ENCODE measurements around the gene TBC1D24.
A peak's percentile ranks its signal among the peaks of the same experiment; 100 is the strongest.
"Not testable (repeated sequence)": the region's sequence is repeated elsewhere in the genome, so short reads cannot be mapped to it uniquely, and the experiment has no call there.

Gene TBC1D24

GRCh38 chr16:2474877-2475412 lies at the start of gene TBC1D24:
Gene TBC1D24 (plus strand): TSS chr16:2475127. CDS start chr16:2496149, 21,022 bp downstream.
- peak; percentile 100 for DNase-seq (ENCODE audit: low spot score)

GRCh38 chr16:2425825-2426430 lies 49.0 kb upstream of the TBC1D24 start:
- DNase-seq (ENCODE audit: low spot score), result no peak

GRCh38 chr16:2426941-2427361 lies 48.0 kb upstream of the TBC1D24 start:
- no peak for DNase-seq (ENCODE audit: low spot score)

- DNase-seq (ENCODE audit: low spot score), result no peak
Measured at GRCh38 chr16:2427526-2427925, 47.4 kb upstream of the TBC1D24 start.

GRCh38 chr16:2428051-2428783 lies 46.7 kb upstream of the TBC1D24 start:
- peak; percentile 48 for DNase-seq (ENCODE audit: low spot score)

- DNase-seq (ENCODE audit: low spot score), result no peak
Measured at GRCh38 chr16:2428784-2429033, 46.2 kb upstream of the TBC1D24 start.

GRCh38 chr16:2429034-2429770 lies 45.7 kb upstream of the TBC1D24 start, which contains the start of gene CCNF:
Gene CCNF (plus strand): TSS chr16:2429447. CDS start chr16:2429482, 35 bp downstream.
- peak; percentile 99 for DNase-seq (ENCODE audit: low spot score)

- DNase-seq (ENCODE audit: low spot score), result no peak
Measured at GRCh38 chr16:2429771-2430663, 44.9 kb upstream of the TBC1D24 start.

- no peak for DNase-seq (ENCODE audit: low spot score)
Measured at GRCh38 chr16:2432286-2432685, 42.6 kb upstream of the TBC1D24 start.

GRCh38 chr16:2432801-2433505 lies 42.0 kb upstream of the TBC1D24 start:
- no peak for DNase-seq (ENCODE audit: low spot score)

- not testable (repeated sequence) for DNase-seq (ENCODE audit: low spot score)
Measured at GRCh38 chr16:2435236-2435635, 39.7 kb upstream of the TBC1D24 start.

GRCh38 chr16:2436110-2436509 lies 38.8 kb upstream of the TBC1D24 start:
- DNase-seq (ENCODE audit: low spot score), result no peak

- no peak for DNase-seq (ENCODE audit: low spot score)
Measured at GRCh38 chr16:2437032-2437790, 37.7 kb upstream of the TBC1D24 start.

- DNase-seq (ENCODE audit: low spot score), result no peak
Measured at GRCh38 chr16:2438121-2438520, 36.8 kb upstream of the TBC1D24 start.

- no peak for DNase-seq (ENCODE audit: low spot score)
Measured at GRCh38 chr16:2439598-2439997, 35.3 kb upstream of the TBC1D24 start.

- DNase-seq (ENCODE audit: low spot score), result not testable (repeated sequence)
Measured at GRCh38 chr16:2441143-2441804, 33.7 kb upstream of the TBC1D24 start.

GRCh38 chr16:2443555-2443954 lies 31.4 kb upstream of the TBC1D24 start:
- DNase-seq (ENCODE audit: low spot score), result no peak

- no peak for DNase-seq (ENCODE audit: low spot score)
Measured at GRCh38 chr16:2447920-2448583, 26.9 kb upstream of the TBC1D24 start.

GRCh38 chr16:2449118-2449517 lies 25.8 kb upstream of the TBC1D24 start:
- DNase-seq (ENCODE audit: low spot score), result no peak

Data from iPS-NIHi11 (cell line).